ENCODE measurements around the gene ZNF576. TPM values are rescaled to one million over a fixed set of nuclear protein-coding genes. Genes with fewer than 3 reads are reported as not detected.

Gene ZNF576
- total RNA-seq, 4 donors from 2014 or later: 9.2 to 20.8 (median 13.7) TPM

GRCh38 chr19:43561139-43561970, 35.0 kb upstream of the ZNF576 start:
- Histone ChIP-seq H3K36me3 (peaks cover 34% of the 10 kb centered on the region), H3K27me3 (no peaks in the 10 kb centered on the region), H3K9me3 (no peaks in the 10 kb centered on the region), H3K4me3 (no peak overlapping the region), H3K4me1 (peaks cover 11% of the 10 kb centered on the region), H3K27ac (no peak overlapping the region)
- 94% methylated on average over 9 of the region's 12 CpGs for WGBS
- TF ChIP-seq POLR2A (IDR thresholded peaks at IDR 0.05) (no peak), EP300 (IDR thresholded peaks at IDR 0.05) (no peak), CTCF (IDR thresholded peaks at IDR 0.05) (no peak), POLR2AphosphoS5 (IDR thresholded peaks at IDR 0.05) (no peak)
- no peak for DNase-seq (ENCODE audit: low spot score in 2 of 2)

GRCh38 chr19:43562226-43562697, 34.1 kb upstream of the ZNF576 start:
- peak overlapping the region; percentile 62 for H3K27ac ChIP-seq

GRCh38 chr19:43562698-43563241, 33.6 kb upstream of the ZNF576 start:
- no peaks in the 10 kb centered on the region for H3K9me3 ChIP-seq
- H3K4me3 ChIP-seq: no peak overlapping the region
- no peaks in the 10 kb centered on the region for H3K27me3 ChIP-seq
- TF ChIP-seq POLR2AphosphoS5 (IDR thresholded peaks at IDR 0.05): no peak
- TF ChIP-seq CTCF (IDR thresholded peaks at IDR 0.05): no peak
- no peak for TF ChIP-seq POLR2A (IDR thresholded peaks at IDR 0.05)
- TF ChIP-seq EP300 (IDR thresholded peaks at IDR 0.05): no peak
- peaks cover 11% of the 10 kb centered on the region for H3K4me1 ChIP-seq
- DNase-seq (ENCODE audit: low spot score in 2 of 2): peak in 1 of 2 donors; percentile 82
- peak overlapping the region; percentile 55 for H3K27ac ChIP-seq
- H3K36me3 ChIP-seq: peaks cover 31% of the 10 kb centered on the region
- 64% methylated on average over 11 of the region's 14 CpGs for WGBS

More at GRCh38 chr19:43562226-43562697, 34.1 kb upstream of the ZNF576 start:
- H3K9me3 ChIP-seq: no peaks in the 10 kb centered on the region
- DNase-seq (ENCODE audit: low spot score in 2 of 2): no peak
- WGBS: 86% methylated on average over 6 of the region's 6 CpGs
- TF ChIP-seq POLR2AphosphoS5 (IDR thresholded peaks at IDR 0.05) (no peak), EP300 (IDR thresholded peaks at IDR 0.05) (no peak), CTCF (IDR thresholded peaks at IDR 0.05) (no peak), POLR2A (IDR thresholded peaks at IDR 0.05) (no peak)
- H3K4me3 ChIP-seq: no peak overlapping the region
- peaks cover 32% of the 10 kb centered on the region for H3K36me3 ChIP-seq
- H3K27me3 ChIP-seq: no peaks in the 10 kb centered on the region
- H3K4me1 ChIP-seq: peaks cover 11% of the 10 kb centered on the region

- peaks cover 11% of the 10 kb centered on the region for H3K4me1 ChIP-seq
- no peak overlapping the region for H3K27ac ChIP-seq
- 93% methylated on average over 10 of the region's 10 CpGs for WGBS
- no peaks in the 10 kb centered on the region for H3K27me3 ChIP-seq
- no peak for DNase-seq (ENCODE audit: low spot score in 2 of 2)
- no peak for TF ChIP-seq EP300 (IDR thresholded peaks at IDR 0.05)
- TF ChIP-seq POLR2A (IDR thresholded peaks at IDR 0.05): no peak
- no peak for TF ChIP-seq CTCF (IDR thresholded peaks at IDR 0.05)
- no peak for TF ChIP-seq POLR2AphosphoS5 (IDR thresholded peaks at IDR 0.05)
- no peak overlapping the region for H3K4me3 ChIP-seq
- H3K36me3 ChIP-seq: peaks cover 23% of the 10 kb centered on the region
- H3K9me3 ChIP-seq: no peaks in the 10 kb centered on the region
Observed at GRCh38 chr19:43563816-43564457, 32.5 kb upstream of the ZNF576 start.

- H3K27ac ChIP-seq: no peak overlapping the region
- TF ChIP-seq CTCF (IDR thresholded peaks at IDR 0.05) (no peak), POLR2AphosphoS5 (IDR thresholded peaks at IDR 0.05) (no peak), POLR2A (IDR thresholded peaks at IDR 0.05) (no peak), EP300 (IDR thresholded peaks at IDR 0.05) (no peak)
- peaks cover 19% of the 10 kb centered on the region for H3K36me3 ChIP-seq
- H3K4me3 ChIP-seq: no peak overlapping the region
- H3K9me3 ChIP-seq: no peaks in the 10 kb centered on the region
- H3K27me3 ChIP-seq: no peaks in the 10 kb centered on the region
- 70% methylated on average over 9 of the region's 9 CpGs for WGBS
- DNase-seq (ENCODE audit: low spot score in 2 of 2): no peak
- peaks cover 11% of the 10 kb centered on the region for H3K4me1 ChIP-seq
Observed at GRCh38 chr19:43564800-43565199, 31.6 kb upstream of the ZNF576 start.

All from suprapubic skin (tissue), 4 donors.